Measurements from ENCODE around the gene ANKAR. TPM values are rescaled to one million over a fixed set of nuclear protein-coding genes. Genes with fewer than 3 reads are reported as not detected.
"Not testable (repeated sequence)": the region's sequence is repeated elsewhere in the genome, so short reads cannot be mapped to it uniquely, and the experiment has no call there.

Gene ANKAR
- total and polyA plus RNA-seq, 3 donors from 2014 or later: 20.3 to 32.8 (median 22.1) TPM

DNA sequence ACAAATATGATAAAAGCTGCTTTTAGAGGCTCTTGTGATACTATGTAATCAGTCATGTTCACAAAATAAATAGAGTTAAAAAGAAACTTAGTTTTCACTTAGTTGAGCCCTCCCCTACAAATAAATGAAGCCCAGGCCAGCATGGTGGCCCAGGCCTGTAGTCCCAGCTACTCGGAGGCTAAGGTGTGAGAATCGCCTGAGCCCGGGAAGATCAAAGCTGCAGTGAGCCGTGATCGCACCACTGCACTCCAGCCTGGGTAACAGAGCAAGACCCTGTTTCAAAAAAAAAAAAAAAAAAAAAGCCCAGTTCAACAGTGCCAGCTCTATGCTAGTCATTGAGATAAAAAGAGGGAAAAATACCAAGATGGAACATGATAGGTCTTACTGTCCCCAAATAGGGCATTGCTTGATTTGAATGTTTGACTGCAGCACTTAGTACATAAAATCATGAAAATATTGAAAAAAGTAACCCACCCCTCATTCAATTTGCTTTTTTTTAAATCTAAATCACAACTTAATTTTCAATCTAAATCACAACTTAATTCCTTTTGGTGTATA is 11.7 kb upstream of the ANKAR start:
- no peak for DNase-seq
- Histone ChIP-seq H3K27ac (no peak overlapping the region), H3K36me3 (ENCODE audit: low read depth, missing control alignments) (no peaks in the 10 kb centered on the region), H3K4me3 (no peak overlapping the region), H3K4me1 (peaks cover 8% of the 10 kb centered on the region), H3K27me3 (no peaks in the 10 kb centered on the region), H3K9me3 (no peaks in the 10 kb centered on the region)
- WGBS, 2 donors: 17 to 56% methylated on average over 5 of the region's 5 CpGs
- no peak for TF ChIP-seq POLR2A (IDR thresholded peaks at IDR 0.05)
- TF ChIP-seq, protein P1, sequence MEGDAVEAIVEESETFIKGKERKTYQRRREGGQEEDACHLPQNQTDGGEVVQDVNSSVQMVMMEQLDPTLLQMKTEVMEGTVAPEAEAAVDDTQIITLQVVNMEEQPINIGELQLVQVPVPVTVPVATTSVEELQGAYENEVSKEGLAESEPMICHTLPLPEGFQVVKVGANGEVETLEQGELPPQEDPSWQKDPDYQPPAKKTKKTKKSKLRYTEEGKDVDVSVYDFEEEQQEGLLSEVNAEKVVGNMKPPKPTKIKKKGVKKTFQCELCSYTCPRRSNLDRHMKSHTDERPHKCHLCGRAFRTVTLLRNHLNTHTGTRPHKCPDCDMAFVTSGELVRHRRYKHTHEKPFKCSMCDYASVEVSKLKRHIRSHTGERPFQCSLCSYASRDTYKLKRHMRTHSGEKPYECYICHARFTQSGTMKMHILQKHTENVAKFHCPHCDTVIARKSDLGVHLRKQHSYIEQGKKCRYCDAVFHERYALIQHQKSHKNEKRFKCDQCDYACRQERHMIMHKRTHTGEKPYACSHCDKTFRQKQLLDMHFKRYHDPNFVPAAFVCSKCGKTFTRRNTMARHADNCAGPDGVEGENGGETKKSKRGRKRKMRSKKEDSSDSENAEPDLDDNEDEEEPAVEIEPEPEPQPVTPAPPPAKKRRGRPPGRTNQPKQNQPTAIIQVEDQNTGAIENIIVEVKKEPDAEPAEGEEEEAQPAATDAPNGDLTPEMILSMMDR (IDR thresholded peaks at IDR 0.05): no peak
- intact Hi-C loops (cut with DNase I; ENCODE audit: low total_unique reads): no loop called here

DNA sequence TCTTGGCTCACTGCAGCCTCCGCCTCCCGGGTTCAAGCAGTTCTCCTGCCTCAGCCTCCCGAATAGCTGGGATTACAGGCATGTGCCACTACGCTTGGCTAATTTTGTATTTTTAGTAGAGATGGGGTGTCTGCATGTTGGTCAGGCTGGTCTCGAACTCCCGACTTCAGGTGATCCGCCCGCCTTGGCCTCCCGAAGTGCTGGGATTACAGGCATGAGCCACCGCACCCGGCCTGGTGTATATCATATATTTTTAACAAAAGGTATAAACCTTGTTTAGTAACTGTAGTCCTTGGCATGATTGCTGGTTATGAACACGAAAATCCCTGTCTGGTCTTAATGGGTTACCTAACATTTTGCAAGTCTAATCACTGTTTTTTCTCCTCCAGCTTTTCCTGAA is 11.2 kb upstream of the ANKAR start:
- intact Hi-C loops (cut with DNase I; ENCODE audit: low total_unique reads); H3K36me3 ChIP-seq (ENCODE audit: low read depth, missing control alignments); H3K9me3 ChIP-seq; H3K27ac ChIP-seq; H3K4me3 ChIP-seq; H3K4me1 ChIP-seq; H3K27me3 ChIP-seq; DNase-seq: not testable (repeated sequence)
- WGBS, 2 donors: 90 to 92% methylated on average over 12 of the region's 12 CpGs

DNA sequence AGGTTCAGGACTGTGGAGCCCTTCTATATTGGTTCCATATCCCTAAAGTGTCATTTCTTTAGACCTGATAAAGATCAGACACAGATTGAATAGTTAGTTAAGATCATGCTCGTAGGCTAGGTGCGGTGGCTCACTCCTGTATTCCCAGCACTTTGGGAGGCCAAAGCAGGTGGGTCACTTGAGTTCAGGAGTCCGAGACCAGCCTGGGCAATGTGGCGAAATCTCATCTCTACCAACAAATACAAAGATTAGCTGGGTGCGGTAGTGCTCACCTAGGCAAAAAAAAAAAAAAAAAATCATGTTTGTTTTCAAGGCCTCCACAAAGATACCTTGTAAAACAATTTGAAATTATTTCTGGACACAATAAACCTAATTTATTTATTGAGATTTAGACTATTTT is 4.6 kb upstream of the ANKAR start:
- DNase-seq: no peak
- no peaks in the 10 kb centered on the region for H3K36me3 ChIP-seq (ENCODE audit: low read depth, missing control alignments)
- no peaks in the 10 kb centered on the region for H3K4me1 ChIP-seq
- WGBS, 2 donors: 94 to 96% methylated on average over 5 of the region's 5 CpGs
- TF ChIP-seq POLR2A (IDR thresholded peaks at IDR 0.05): no peak
- TF ChIP-seq, protein P1 (IDR thresholded peaks at IDR 0.05): no peak
- H3K4me3 ChIP-seq: no peak overlapping the region
- no peak overlapping the region for H3K27ac ChIP-seq
- no peaks in the 10 kb centered on the region for H3K9me3 ChIP-seq
- H3K27me3 ChIP-seq: no peaks in the 10 kb centered on the region
- intact Hi-C loops (cut with DNase I; ENCODE audit: low total_unique reads): loop anchor here (5.0 kb wide), 1 partner anchor 92 kb away; the partner anchor contains the start of gene OSGEPL1

DNA sequence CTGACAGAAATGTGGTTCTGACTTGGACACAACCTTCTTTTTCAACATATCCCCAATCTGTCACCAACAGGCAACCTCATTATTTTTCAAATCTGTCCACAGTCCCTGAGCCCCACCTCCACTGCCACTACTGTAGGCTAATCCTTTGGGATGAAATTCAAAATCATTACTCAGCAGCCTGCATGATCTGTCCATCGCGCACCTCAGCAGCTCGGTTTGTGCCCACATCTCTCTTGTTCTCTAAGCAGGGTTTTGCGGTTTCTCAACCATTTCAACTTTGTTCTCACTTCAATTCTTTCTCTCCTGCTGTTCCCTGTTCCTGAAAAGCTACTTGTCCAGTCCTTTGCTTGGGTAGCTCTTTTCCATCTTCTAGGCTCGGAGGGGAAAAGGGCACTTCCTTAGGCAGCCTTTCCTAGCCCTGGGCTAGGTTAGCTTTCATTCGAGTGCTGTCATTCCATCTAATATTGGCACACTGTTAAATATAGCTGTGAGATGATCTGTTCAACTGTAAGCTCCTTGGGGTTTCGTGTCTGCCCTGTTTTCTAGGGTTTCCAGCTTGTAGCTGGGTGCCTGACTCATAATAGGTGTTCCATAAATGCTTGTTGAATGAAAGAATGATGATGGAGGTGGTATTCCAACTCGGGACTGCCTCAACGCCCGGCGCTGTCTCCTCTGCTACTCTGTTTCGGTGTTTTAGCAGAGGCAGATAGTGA is 653 bp upstream of the ANKAR start:
- H3K9me3 ChIP-seq: no peaks in the 10 kb centered on the region
- no peaks in the 10 kb centered on the region for H3K36me3 ChIP-seq (ENCODE audit: low read depth, missing control alignments)
- peaks cover 5% of the 10 kb centered on the region for H3K4me1 ChIP-seq
- peak overlapping the region; percentile 97 to 98 for H3K27ac ChIP-seq
- TF ChIP-seq POLR2A (IDR thresholded peaks at IDR 0.05): no peak
- TF ChIP-seq, protein P1 (IDR thresholded peaks at IDR 0.05): no peak
- no peak for DNase-seq
- H3K27me3 ChIP-seq: no peaks in the 10 kb centered on the region
- peak overlapping the region; percentile 71 to 83 for H3K4me3 ChIP-seq
- intact Hi-C loops (cut with DNase I; ENCODE audit: low total_unique reads): loop anchor here (5.0 kb wide), 1 partner anchor 88 kb away; the partner anchor contains the start of gene OSGEPL1
- WGBS, 2 donors: 34 to 42% methylated on average over 8 to 12 of the region's 12 CpGs

DNA sequence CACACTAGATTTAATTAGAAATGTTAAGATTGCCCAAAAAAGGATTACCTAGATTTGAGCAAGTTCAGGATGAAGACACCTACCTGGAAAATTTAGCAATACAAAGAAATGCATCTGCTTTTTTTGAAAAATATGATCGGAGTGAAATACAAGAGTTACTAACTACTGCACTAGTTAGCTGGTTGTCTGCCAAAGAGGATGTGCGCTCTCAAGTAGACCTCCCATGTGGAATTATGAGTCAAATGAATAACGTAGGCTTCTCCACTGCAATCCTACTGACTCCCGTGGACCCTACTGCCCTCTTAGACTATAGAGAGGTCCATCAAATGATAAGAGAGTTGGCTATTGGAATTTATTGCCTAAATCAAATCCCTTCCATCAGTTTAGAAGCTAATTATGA is 2.0 kb downstream of the ANKAR start:
- no peaks in the 10 kb centered on the region for H3K27me3 ChIP-seq
- H3K9me3 ChIP-seq: no peaks in the 10 kb centered on the region
- DNase-seq: no peak
- no peak overlapping the region for H3K27ac ChIP-seq
- intact Hi-C loops (cut with DNase I; ENCODE audit: low total_unique reads): no loop called here
- H3K36me3 ChIP-seq (ENCODE audit: low read depth, missing control alignments): no peaks in the 10 kb centered on the region
- H3K4me1 ChIP-seq: peaks cover 5% of the 10 kb centered on the region
- TF ChIP-seq POLR2A (IDR thresholded peaks at IDR 0.05): no peak
- TF ChIP-seq, protein P1 (IDR thresholded peaks at IDR 0.05): no peak
- 52 to 57% methylated on average over 4 of the region's 4 CpGs for WGBS, 2 donors
- no peak overlapping the region for H3K4me3 ChIP-seq

All from testis (tissue), 3 donors.